SKM-1 (cell line): ENCODE results near the gene PHF23.

Source experiments
- DNase-seq: peaks from one replicate; lab custom pipeline; 2025; ENCODE audit not compliant: unreplicated experiment; lab: John Stamatoyannopoulos, UW

PHF23 gene

DNA sequence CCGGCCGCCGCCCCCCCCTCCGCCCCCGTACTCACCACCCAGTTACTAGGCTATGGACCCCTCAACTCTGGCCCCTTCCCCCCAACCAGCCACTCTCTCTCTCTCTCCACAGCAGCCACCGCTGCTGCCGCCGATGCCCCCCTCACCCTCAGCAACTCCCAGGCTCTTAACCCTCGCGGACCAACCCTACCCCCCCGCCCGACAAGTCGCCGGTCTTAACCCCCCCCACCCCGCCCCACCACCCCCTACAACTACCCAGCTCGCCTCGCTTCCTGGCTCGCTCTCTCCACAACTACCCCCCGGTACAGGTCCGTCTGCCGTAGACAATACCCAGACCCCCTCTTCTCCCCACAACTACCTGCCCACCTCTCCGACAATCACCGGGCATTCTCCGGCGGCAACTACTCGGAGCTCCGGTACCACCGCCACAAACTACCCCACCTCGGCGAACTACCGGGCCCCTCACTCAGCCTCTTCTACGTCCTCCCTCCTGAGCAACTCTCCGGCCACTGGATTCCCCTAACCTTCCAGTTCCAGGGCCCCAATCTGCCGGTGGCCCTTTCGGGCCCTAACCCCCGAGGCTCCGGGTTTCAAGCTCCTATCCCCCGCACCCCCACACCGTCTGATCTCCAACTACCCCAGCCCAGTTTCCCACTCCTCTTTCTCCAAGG lies 702 bp downstream of the PHF23 start:
- no peak for DNase-seq

DNA sequence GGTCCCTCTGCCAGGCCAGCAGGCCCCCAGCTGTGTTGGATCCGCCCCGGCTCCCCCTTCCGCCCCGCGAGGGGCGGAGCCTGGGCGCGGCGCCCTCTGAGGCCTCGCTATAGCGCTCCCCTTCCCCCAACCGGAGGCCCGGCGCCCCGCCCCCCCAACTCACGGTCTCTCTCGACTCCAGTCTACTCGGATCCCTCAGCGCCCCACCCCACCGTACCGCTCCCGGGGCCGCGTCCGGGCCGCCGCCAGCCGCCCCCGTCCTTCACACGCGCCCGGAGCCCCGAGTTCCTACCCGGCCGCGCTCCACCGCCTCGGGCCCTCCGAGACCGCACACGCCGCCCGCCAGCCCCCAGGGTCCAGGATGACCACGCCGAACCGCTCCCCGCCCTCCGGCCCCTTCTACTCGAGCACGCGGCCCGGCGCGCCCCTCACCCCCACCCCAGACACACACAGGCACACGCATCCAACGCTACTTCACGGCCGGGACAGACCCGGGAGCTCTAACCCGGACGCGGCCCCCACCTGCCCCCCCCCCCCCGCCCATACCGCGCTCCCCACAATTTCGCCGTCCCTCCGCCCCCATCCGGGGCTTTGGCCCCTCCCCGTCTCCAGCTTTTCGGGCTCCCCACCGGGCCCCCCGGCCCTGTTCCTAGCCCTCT lies 1.4 kb downstream of the PHF23 start:
- peak; percentile 7 for DNase-seq

DNA sequence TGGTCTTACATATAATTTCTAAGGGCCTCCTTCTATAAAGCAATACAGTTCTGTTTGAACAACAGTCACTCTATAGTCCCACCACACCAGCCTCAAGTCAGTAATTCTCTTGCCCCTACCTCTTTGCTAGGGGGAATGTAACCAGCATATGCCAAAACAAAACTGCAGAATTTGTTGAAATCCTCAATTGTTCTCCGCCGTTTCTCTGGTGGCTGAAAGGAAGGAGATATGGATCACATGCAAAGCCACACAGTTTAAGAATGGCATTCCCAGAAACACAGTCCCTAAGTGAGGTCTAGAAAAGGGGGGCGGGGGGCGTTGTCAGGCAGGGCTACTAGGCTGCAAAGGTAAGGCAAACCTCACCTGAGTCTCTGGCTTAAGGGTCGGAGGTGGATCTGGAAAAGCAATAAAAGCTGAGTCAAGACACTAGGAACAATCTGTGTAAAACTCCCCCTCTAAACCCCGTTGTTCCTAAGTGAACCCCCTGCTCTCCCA lies 1.9 kb downstream of the PHF23 start:
- no peak for DNase-seq

DNA sequence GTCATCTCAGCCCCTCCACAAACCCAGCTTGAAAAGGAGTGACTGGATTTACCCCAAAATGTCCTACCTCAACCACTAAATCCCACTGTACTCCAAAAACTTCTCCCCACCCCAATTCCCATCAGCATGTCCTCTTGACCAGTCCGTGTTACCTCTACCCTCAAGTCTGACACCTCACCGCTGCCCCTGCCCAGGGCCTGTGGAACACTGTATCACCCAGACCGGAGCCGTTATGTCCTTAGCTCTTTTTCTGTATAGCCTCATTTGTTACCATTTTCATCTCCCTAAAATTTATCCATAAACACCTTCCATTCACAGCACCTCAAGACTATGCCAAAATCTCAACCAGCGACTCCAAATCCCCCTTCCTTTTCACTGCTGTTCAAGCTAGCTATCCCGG lies 2.4 kb downstream of the PHF23 start:
- no peak for DNase-seq

DNA sequence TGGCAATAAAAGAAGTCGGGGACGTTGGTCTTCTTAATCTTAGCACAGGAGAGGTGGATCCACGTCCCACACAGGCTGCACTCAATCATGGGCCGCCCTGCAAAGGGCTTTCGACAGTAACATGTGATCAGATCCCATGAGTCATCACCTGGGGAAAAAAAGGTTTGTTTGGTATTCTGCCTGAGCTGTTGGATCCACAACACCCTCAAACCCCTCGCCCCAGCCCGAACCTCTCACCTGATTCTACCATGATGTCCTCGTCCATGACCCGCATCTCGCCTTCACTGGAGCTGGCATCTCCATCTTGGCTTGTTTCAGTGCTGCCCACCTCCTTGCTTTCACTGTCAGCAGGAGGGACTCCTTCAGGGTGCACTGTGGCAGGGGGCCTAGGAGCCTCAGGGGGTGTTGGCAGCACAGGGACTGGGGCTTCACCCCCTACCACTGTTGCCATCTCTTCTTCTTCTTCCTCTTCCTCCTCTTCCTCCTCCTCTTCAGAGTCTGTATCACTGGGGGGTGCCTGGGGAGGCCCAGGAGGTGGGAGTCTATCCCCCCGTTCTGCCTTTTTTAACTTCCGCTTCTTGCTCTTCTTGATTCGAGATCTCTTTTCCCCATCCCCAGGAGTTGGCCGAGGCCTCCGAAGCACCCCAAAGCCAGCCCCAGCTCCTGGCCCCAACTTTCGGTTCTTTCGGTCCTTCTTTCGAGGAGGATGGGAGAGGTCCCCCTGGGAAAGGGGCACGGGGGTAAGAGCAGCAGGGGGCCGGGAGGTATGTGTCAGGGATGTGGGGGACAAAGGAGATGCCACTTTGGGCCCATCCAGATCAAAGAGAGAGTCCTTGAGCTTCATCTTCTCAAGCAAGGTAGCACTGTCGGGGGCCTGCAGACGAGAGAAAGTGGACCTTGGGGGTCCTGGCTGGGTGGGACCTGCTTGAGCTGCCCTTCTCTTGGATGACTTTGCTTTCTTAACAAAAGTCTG lies 3.3 kb downstream of the PHF23 start:
- no peak for DNase-seq

DNA sequence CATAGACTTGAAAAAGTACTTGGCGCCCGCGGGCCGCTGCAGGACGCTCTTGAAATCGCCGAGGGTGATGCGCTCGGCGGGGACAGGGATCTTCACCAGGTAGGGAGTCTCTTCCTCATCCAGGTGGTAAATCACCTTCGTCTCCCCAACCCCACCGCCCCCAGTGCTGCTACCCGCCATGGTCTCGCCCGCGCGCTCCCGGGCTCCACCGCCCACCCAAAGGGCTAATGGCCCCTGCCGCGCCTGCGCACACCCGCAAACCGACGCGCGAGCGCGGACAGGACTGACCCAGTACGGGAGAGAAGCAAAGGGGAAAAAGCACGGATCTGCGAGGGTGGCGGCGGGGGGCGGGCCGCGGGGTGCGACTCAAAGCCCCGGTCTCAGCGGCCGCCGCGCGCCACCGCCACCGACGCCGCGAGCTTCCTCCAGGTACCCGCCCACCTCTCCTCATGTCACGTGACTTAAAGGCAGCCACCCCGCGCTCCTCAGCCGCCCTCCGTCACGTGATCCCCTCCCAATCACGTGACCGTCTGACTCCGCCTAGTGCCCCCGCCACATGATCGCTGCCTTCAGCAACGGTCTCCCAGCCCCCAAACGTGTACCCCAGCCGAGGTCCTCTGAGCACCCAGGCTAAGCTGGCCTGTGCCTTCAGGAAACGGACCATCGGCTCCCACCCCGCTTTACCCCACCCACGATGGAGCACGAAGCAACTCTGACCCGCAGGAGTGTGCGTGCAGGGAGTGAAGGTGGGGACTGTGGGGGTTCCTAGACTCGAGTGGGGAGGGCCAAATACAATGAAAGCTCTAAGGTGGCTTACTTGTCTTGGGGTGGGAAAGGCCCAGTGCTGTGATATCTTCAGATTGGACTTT lies 4.9 kb downstream of the PHF23 start, which contains the start of gene DVL2:
Gene DVL2 (minus strand): TSS at position 435 of the 869 bp plus-strand sequence. CDS start 255 bp downstream, at position 180.
- DNase-seq: peak; percentile 38

DNA sequence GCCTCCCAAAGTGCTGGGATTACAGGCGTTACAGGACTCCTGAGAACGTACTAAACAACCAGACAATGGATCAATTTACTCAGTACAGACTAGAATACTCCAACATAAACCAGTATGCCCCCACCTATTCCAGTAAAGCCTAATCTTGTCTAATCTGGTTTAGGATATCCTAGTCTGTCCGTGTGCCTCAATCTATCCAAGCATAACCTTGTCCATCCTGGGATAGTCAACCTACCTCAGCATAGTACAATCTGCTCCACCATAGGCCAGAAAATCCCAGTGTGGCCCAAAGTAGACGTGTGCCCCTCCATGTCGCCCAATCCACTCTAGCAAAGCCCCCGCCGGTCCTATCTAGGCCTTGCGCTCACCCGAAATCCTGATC lies 5.6 kb downstream of the PHF23 start:
- DNase-seq: no peak

DNA sequence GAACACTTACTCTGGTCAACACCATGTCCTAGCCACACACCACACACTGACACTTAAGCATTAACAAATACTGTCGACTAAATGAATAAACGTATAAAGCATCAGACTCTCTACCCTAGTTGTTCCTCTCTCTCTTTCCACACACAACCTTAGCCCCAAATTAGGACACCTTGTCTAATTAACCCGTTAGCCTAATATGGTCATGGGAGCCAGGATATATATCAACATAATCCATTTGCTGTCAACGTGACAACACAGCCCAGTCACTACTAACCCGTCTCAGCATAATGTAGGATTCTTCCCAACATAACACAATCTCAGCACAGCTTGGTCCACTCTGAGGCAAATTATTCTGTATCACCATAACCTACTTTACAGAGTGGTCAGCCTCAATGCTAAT lies 7.1 kb downstream of the PHF23 start:
- DNase-seq: no peak

DNA sequence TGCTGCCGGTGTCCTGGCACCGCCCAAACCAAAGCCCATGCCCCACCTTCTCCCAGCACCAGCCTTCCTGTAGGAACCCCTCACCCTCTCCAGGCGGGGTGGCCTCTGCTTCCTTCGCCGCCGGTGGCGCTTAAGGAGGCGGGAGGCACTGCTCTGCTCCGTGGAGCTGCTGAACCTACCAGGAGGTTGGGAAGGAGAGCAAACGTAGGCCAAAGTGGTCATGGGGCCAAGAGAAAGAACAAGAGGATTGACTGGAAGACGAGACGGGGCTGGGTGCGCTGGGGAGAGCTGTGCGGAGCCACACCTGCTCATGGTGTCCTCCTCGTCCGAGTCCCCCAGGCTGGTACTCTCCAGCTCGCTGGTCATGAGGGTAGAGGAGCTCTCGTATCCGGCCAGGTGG lies 9.8 kb downstream of the PHF23 start:
- no peak for DNase-seq

DNA sequence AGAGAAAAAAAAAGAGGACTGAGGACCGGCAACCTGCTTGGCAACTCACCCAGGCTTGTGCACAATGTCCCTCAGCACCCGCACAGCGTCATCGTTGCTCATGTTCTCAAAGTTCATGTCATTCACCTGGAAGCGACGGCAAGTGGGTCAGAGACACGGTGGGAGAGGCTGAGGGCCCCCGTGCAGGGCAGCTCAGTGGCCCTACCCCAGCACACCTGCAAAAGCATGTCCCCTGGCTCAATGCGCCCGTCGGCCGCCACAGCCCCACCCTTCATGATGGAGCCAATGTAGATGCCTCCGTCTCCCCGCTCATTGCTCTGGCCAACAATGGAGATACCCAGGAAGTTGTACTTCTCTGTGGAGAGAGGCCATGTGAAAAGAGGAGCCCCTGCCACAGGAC lies 10.3 kb downstream of the PHF23 start:
- no peak for DNase-seq

DNA sequence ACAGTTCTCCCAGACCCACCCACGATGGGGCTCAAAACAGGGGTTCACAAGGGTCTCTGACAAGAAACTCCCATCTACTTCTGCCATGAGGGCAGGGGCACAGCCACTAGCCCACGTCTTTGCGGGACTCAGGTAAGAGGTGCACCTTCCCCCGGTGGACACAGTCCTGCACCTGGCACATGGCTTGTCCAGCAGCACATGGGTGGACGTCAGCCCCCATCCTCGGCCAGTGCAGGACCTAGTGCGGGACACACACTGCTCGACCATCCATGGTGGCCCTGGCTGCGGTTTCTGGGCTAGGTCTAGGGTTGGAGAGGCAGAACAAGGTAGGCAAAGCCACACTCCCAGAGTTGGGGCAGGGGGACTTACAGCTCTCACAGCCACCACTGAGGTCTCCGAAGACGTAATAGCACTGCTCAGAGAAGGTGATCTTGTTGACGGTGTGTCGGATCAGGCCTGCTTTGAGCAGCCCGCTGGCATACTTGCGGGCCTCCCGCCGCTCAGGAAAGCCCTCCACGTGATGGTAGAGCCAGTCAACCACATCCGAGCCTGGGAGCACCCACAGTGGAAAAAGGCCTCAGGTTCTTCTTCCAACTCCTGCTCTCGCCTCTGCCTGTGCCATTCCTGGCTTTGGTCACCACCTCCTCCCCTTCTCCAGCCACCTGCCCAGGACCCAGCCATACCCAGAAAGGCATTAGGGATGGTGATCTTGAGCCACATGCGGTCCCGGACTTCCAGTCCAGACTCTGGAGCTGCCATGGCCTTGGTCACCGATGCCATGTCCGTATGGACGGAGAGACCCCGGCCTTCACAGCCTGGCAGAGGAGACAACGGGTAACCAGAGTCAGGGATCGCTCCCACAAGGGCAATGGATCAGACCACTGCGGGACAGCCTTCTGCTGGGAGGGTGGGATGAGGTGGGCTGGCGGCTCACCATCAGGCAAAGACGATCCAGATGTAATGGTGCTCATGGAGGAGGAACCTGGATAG lies 12.2 kb downstream of the PHF23 start:
- no peak for DNase-seq

DNA sequence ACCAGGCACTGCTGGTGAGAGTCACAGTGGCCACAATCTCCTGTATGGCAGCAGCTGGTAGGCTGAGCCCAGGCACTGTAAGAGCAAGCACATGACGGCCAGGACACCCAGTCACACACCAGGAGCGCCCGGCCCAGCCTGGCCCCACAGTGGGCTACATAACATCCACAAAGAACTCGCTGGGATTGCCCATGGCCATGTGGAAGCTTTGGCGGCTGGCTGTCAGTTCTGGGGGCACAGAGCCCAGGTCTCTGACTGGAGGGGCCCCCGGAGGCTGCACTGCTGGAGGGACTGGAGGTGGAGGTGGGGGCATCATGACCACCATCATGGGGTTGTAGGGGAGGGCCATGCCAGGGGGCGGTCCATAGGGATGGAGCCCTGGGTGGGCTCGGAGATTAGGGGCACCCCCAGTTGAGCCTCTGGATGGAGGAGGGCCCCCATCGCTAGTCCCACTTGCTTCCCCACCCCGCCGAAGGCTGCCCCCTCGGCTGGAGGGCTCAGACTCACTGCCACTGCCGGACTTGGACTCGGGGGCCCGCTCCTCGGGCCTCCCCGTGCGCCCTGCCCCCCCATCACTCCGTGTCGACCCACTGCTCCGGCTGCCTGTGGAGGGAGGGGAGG lies 13.4 kb downstream of the PHF23 start:
- no peak for DNase-seq

DNA sequence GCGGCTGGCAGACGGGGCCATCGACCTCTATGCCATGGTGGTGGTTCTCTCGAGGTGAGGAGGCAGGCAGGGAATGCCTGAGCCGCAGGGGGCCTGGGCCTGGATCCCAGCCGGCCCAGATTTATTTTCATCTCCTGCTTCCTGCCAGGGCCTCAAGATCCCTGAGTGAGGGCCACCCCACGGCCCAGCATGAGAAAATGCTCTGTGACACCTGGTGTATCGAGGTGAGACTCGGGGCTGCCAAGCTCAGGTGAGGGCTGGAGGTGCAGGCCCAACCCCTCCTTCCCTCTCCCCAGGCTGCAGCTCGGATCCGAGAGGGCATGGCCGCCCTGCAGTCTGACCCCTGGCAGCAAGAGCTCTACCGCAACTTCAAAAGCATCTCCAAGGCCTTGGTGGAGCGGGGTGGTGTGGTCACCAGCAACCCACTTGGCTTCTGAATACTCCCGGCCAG lies 14.6 kb downstream of the PHF23 start:
- no peak for DNase-seq

DNA sequence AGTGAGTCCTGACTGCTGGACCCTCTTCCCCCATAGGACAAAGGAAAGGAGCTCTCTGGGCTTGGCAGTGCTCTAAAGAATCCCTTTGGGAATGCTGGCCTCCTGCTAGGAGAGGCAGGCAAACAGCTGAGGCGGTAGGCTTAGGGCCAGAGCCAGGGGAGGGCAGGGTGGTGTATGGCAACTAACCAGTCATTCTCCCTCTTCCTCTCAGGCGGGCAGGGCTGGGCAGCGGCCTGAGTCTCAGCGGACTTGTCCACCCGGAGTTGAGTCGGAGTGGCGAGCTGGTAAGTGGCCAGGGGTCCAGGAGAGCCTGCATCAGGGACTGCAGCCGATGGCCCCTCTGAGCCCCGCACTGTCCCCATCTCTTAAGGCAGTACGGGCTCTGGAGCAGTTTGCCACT lies 15.1 kb downstream of the PHF23 start:
- no peak for DNase-seq

DNA sequence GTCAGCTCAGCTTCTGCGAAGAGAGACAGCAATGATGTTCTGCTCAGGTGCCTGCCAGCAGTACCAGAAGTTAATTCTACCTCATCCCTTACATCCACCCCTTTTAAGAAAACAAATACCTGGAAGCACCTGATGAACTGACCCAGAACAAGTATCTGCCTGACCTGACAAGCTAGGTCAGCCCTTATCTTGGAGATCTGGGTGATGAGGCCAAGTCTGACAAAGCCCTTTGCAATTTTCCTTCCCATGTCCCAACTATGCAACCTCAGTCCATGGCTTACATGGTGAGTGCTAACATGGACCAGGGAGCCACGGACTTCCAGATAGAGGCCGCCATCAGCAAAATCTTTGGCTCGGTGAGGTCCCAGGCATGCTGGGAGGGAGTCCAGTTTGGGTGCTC lies 15.9 kb downstream of the PHF23 start:
- DNase-seq: no peak

DNA sequence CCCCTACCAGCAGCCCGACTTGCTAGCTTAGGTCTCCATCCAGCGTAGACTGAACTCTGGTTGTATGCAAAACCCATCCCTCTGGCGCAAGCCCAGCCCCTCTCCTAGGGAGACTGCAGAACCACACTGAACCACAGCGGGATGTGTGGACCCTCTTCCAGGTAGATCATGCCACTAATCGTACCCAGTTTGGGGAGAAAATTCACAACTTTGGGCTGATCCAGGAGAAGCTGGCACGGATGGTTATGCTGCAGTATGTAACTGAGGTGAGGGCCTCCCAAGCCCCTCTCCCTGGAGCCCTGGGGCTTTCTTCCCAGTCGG lies 16.3 kb downstream of the PHF23 start:
- DNase-seq: no peak

DNA sequence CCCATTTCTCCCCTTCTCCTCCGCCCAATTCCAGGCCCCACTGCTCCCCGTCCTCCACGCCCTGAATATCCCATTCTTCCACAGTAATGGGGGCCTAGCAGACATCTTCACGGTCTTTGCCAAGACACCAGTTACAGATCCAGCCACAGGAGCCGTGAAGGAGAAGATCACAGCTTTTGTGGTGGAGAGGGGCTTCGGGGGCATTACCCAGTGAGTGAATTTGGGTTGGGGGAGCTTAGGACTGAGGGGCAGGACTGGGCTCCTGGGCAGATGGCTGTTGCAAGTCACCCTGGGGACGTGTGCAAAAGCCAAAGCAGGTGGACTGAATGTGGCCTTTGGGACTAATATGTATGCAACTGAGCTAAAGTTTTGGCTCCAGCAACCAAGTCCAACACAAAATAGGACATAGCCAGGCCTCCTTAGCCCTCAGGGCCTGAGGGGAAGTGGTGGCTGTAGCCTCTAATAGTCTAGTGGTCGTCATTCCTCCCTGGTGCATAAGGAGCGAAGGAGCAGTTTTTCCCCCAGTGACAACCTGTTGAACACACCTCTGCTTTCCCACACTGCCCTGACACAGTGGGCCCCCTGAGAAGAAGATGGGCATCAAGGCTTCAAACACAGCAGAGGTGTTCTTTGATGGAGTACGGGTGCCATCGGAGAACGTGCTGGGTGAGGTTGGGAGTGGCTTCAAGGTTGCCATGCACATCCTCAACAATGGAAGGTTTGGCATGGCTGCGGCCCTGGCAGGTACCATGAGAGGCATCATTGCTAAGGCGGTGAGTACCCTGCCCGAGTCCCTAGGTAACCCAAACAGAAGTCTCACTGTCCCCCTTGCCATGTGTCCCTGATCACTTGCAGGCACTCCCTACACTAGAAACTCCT lies 16.9 kb downstream of the PHF23 start:
- DNase-seq: no peak
